Naive thymus-derived CD4-positive, alpha-beta T cell (primary cell): Measurements from ENCODE around the gene GGCT. TPM values are rescaled to one million over a fixed set of nuclear protein-coding genes. Genes with fewer than 3 reads are reported as not detected.

ENCODE experiments used
- ATAC-seq: fragments of 150-1000 bp; cut with Tn5 transposase; 2 replicates; pipeline ENCODE4 v1.10.0; 2021; ENCODE audit warnings: mild to moderate bottlenecking, moderate library complexity
- CTCF ChIA-PET: fragments of 350-600 bp; sonication (Branson Sonifier 250); formaldehyde crosslinking; loops from one replicate; lab custom pipeline; 2021; ENCODE audit warnings: antibody characterized with exemption; lab: Charles Lee
- POLR2A ChIA-PET: fragments of 350-600 bp; sonication (Branson Sonifier 250); formaldehyde crosslinking; loops from one replicate; lab custom pipeline; 2021; ENCODE audit warnings: antibody characterized with exemption, inconsistent platforms; lab: Charles Lee
- DNase-seq, 9 donors: peaks; one replicate each; pipeline versions ENCODE4 v3.0.0 to v3.0.0-alpha.2; 2020 to 2022; ENCODE audit warnings: mixed read lengths in 1 of 9
- H3K27ac ChIP-seq: one replicate; pipeline ENCODE4 v1.7.0; 2013; ENCODE audit warnings: mild to moderate bottlenecking, low read depth, low read length, moderate library complexity
- H3K27me3 ChIP-seq, 2 donors: one replicate each; pipeline ENCODE4 v1.7.0; 2013; ENCODE audit warnings: low read length in 2 of 2, mild to moderate bottlenecking in 2 of 2, moderate library complexity in 2 of 2; ENCODE audit not compliant: control insufficient read depth in 2 of 2, insufficient read depth in 2 of 2
- H3K36me3 ChIP-seq, 3 experiments: 1 replicate in 2 of 3; 2 replicates in 1 of 3; pipeline ENCODE4 v1.7.0; 2013; ENCODE audit warnings: low read length in 3 of 3, mild to moderate bottlenecking in 3 of 3, moderate library complexity in 1 of 3; ENCODE audit not compliant: insufficient read depth in 3 of 3, control insufficient read depth in 2 of 3
- H3K4me1 ChIP-seq, 2 donors: one replicate each; pipeline ENCODE4 v1.7.0; 2013; ENCODE audit warnings: low read length in 2 of 2, mild to moderate bottlenecking in 2 of 2, moderate library complexity in 1 of 2; ENCODE audit not compliant: control insufficient read depth in 2 of 2, insufficient read depth in 2 of 2
- H3K4me3 ChIP-seq: 2 replicates; pipeline ENCODE4 v1.7.0; 2013; ENCODE audit warnings: mild to moderate bottlenecking, low read length
- H3K9me3 ChIP-seq, 3 experiments: 1 replicate in 2 of 3; 2 replicates in 1 of 3; pipeline ENCODE4 v1.7.0; 2013; ENCODE audit warnings: low read length in 3 of 3; ENCODE audit not compliant: control insufficient read depth in 2 of 3
- H3K27ac Mint-ChIP-seq, 9 donors: one replicate each; pipeline ENCODE4 v1.8.0; 2020 to 2022; ENCODE audit warnings: mixed read lengths in 9 of 9, mild to moderate bottlenecking in 8 of 9, moderate library complexity in 5 of 9, inconsistent platforms in 2 of 9
- H3K27me3 Mint-ChIP-seq, 5 donors: one replicate each; pipeline ENCODE4 v1.8.0; 2021 to 2022; ENCODE audit warnings: mixed read lengths in 5 of 5, mild to moderate bottlenecking in 1 of 5
- H3K36me3 Mint-ChIP-seq, 5 donors: one replicate each; pipeline ENCODE4 v1.8.0; 2020 to 2022; ENCODE audit warnings: mixed read lengths in 5 of 5, mild to moderate bottlenecking in 3 of 5, inconsistent platforms in 1 of 5
- H3K4me1 Mint-ChIP-seq, 7 donors: one replicate each; pipeline ENCODE4 v1.8.0; 2020 to 2022; ENCODE audit warnings: mixed read lengths in 7 of 7, mild to moderate bottlenecking in 3 of 7, inconsistent platforms in 1 of 7
- H3K4me3 Mint-ChIP-seq, 10 donors: one replicate each; pipeline ENCODE4 v1.8.0; 2020 to 2022; ENCODE audit warnings: mild to moderate bottlenecking in 10 of 10, mixed read lengths in 10 of 10, moderate library complexity in 6 of 10, inconsistent platforms in 2 of 10
- H3K9me3 Mint-ChIP-seq, 11 donors: one replicate each; pipeline ENCODE4 v1.8.0; 2020 to 2022; ENCODE audit warnings: mixed read lengths in 11 of 11, mild to moderate bottlenecking in 4 of 11, inconsistent platforms in 1 of 11, moderate library complexity in 1 of 11
- intact Hi-C, 2 donors: fragments of 100-400 bp; cut with micrococcal nuclease; formaldehyde crosslinking; loops; one replicate each; pipeline ENCODE4 v1.15.1; 2023
- polyA plus RNA-seq, 2 donors: library from polyadenylated mRNA; unstranded; fragments of 300-500 nt; fragmentation: Illumina TruSeq; gene quantifications; one replicate each; pipeline ENCODE4 v1.2.3, GENCODE V29; 2021
- total RNA-seq, 6 experiments: library from RNA in 5 of 6; stranded (reverse) in 5 of 6; gene quantifications; 1 replicate in 5 of 6; 2 replicates in 1 of 6; pipeline ENCODE4 v1.2.3 and lab custom pipeline; 2021 to 2026

Gene GGCT
- total and polyA plus RNA-seq, 7 experiments from 2014 or later = 9.5 to 39.2 (median 11.4) TPM

DNA sequence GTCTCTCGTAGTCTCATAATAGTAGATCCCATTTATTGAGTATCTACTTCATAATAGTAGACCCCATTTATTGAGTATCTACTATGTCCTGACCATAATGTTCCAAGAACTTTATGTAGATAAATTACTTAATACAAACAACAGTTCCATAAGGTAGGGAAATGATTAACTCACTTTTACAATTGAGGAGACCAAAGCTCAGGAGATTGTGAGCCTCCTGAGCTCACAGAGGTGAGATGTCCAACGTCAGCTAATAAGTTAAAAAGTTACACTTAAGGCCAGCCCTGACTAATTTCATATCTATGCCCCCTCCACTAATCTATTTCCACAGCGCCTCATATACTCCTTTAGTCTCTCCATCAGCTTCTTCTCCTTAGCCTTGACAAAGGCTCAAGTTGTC lies 17.5 kb upstream of the GGCT start:
- intact Hi-C loops = no loop called here
- Mint-ChIP-seq H3K9me3 (no peaks in the 10 kb centered on the region), H3K4me3 (no peak overlapping the region), H3K27ac (no peak overlapping the region), H3K27me3 (no peaks in the 10 kb centered on the region), H3K4me1 (peaks cover 0 to 12% (median 0%) of the 10 kb centered on the region in 7 donors), H3K36me3 (peaks cover 0 to 14% (median 7%) of the 10 kb centered on the region in 5 donors)
- Histone ChIP-seq H3K4me1 (no peaks in the 10 kb centered on the region), H3K4me3 (no peak overlapping the region), H3K27me3 (no peaks in the 10 kb centered on the region), H3K36me3 (no peaks in the 10 kb centered on the region), H3K9me3 (no peaks in the 10 kb centered on the region), H3K27ac (no peak overlapping the region)
- ChIA-PET POLR2A (no interaction called here), CTCF (no interaction called here)
- no peak for DNase-seq
- no peak for ATAC-seq

DNA sequence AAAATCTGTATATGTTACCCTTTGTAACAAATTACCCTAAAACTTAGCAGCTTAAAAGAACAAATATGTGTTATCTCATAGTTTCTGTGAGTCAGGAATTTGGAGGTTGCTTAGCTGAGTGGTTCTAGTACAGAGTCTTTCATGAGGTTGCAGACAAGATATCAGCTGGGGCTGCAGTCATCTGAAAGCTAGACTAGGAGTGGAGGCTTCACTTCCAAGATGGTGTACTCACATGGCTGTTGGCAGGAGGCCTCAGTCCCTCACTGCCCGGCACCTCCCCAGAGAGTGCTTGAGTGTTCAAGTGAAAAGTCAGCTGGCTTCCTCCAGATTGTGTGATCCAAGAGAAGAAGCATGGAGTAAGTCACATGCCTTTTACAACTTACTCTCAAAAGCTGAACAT lies 16.9 kb upstream of the GGCT start:
- peaks cover 0 to 14% (median 7%) of the 10 kb centered on the region in 5 donors for H3K36me3 Mint-ChIP-seq
- no peaks in the 10 kb centered on the region for H3K4me1 ChIP-seq
- no peaks in the 10 kb centered on the region for H3K36me3 ChIP-seq
- H3K27ac Mint-ChIP-seq = no peak overlapping the region
- no peaks in the 10 kb centered on the region for H3K9me3 ChIP-seq
- intact Hi-C loops = no loop called here
- H3K27me3 Mint-ChIP-seq = no peaks in the 10 kb centered on the region
- no peak overlapping the region for H3K27ac ChIP-seq
- POLR2A ChIA-PET = no interaction called here
- CTCF ChIA-PET = no interaction called here
- H3K4me1 Mint-ChIP-seq = peaks cover 0 to 12% (median 0%) of the 10 kb centered on the region in 7 donors
- ATAC-seq = no peak
- no peak for DNase-seq
- H3K9me3 Mint-ChIP-seq = no peaks in the 10 kb centered on the region
- H3K27me3 ChIP-seq = no peaks in the 10 kb centered on the region
- H3K4me3 ChIP-seq = no peak overlapping the region
- no peak overlapping the region for H3K4me3 Mint-ChIP-seq

DNA sequence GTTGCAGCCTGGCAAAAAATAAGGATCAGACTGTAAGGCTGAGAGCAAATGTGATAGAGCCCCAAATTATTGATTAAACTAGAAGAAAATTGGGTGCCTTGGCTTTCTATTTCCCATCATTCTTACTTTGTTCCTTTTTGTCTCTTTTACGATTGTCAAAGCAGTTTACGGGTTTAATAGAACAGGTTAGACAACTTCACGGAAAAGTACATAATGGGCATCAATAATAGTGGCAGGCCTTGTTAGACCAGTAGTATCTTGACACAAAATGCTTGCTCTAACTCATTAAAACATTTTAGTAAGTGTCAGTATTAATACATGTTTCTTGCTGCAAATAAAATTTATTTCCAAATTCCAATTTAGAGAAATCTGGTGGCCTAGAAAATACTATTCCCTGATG lies 14.5 kb upstream of the GGCT start:
- POLR2A ChIA-PET = no interaction called here
- H3K27ac ChIP-seq = no peak overlapping the region
- H3K27me3 ChIP-seq = no peaks in the 10 kb centered on the region
- ATAC-seq (no peak), DNase-seq (no peak)
- Mint-ChIP-seq H3K36me3 (peaks cover 0 to 14% (median 4%) of the 10 kb centered on the region in 5 donors), H3K4me1 (peaks cover 0 to 4% (median 0%) of the 10 kb centered on the region in 7 donors), H3K27ac (no peak overlapping the region), H3K9me3 (no peaks in the 10 kb centered on the region), H3K27me3 (no peaks in the 10 kb centered on the region), H3K4me3 (no peak overlapping the region)
- CTCF ChIA-PET = no interaction called here
- H3K4me3 ChIP-seq = no peak overlapping the region
- intact Hi-C loops = no loop called here
- H3K4me1 ChIP-seq = no peaks in the 10 kb centered on the region
- no peaks in the 10 kb centered on the region for H3K36me3 ChIP-seq
- H3K9me3 ChIP-seq = no peaks in the 10 kb centered on the region

GRCh38 chr7:30515761-30516160 lies 11.1 kb upstream of the GGCT start:
- Histone ChIP-seq H3K27ac (no peak overlapping the region), H3K4me3 (no peak overlapping the region), H3K36me3 (no peaks in the 10 kb centered on the region), H3K9me3 (no peaks in the 10 kb centered on the region), H3K27me3 (no peaks in the 10 kb centered on the region), H3K4me1 (no peaks in the 10 kb centered on the region)
- Mint-ChIP-seq H3K9me3 (no peaks in the 10 kb centered on the region), H3K27ac (no peak overlapping the region), H3K36me3 (no peaks in the 10 kb centered on the region), H3K27me3 (no peaks in the 10 kb centered on the region), H3K4me3 (no peak overlapping the region), H3K4me1 (peaks cover 0 to 2% (median 0%) of the 10 kb centered on the region in 7 donors)
- ATAC-seq = no peak
- intact Hi-C loops = no loop called here
- ChIA-PET POLR2A (interaction anchor here (0.6 kb wide), 1 partner anchor 168 kb away, joined by 4 read pairs; no protein-coding TSS in a partner anchor), CTCF (no interaction called here)
- DNase-seq = no peak

GRCh38 chr7:30514776-30515175 lies 10.1 kb upstream of the GGCT start:
- Histone ChIP-seq H3K4me3 (no peak overlapping the region), H3K27ac (no peak overlapping the region), H3K9me3 (no peaks in the 10 kb centered on the region), H3K4me1 (no peaks in the 10 kb centered on the region), H3K27me3 (no peaks in the 10 kb centered on the region), H3K36me3 (no peaks in the 10 kb centered on the region)
- H3K27ac Mint-ChIP-seq = no peak overlapping the region
- ChIA-PET CTCF (no interaction called here), POLR2A (no interaction called here)
- no peaks in the 10 kb centered on the region for H3K27me3 Mint-ChIP-seq
- H3K4me1 Mint-ChIP-seq = peaks cover 0 to 4% (median 0%) of the 10 kb centered on the region in 7 donors
- H3K9me3 Mint-ChIP-seq = no peaks in the 10 kb centered on the region
- H3K36me3 Mint-ChIP-seq = no peaks in the 10 kb centered on the region
- ATAC-seq (no peak), DNase-seq (no peak)
- intact Hi-C loops = no loop called here
- no peak overlapping the region for H3K4me3 Mint-ChIP-seq

DNA sequence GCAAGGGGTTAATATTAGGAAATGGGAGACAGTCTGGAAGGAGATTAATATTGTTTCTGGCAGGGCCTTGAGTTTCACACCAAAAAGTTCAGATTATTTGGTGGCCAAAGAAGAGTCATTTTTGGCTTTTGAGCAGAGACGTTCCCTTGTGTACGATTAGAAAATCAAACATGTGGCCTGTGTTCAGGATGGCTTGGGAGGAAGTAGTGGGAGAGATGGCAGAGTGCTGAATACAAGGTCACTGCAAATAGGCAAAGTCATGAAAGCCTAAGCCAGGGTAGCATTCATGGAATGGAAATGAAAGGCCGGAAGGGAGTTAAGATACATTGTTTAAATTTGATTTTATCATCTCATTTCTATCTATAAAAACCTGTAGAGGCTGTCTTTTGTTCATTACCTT lies 9.5 kb upstream of the GGCT start:
- H3K4me3 ChIP-seq = no peak overlapping the region
- no peak overlapping the region for H3K27ac Mint-ChIP-seq
- DNase-seq (no peak), ATAC-seq (no peak)
- no peaks in the 10 kb centered on the region for H3K4me1 ChIP-seq
- no peaks in the 10 kb centered on the region for H3K9me3 Mint-ChIP-seq
- H3K4me1 Mint-ChIP-seq = peaks cover 0 to 4% (median 0%) of the 10 kb centered on the region in 7 donors
- intact Hi-C loops = no loop called here
- H3K36me3 Mint-ChIP-seq = no peaks in the 10 kb centered on the region
- no peaks in the 10 kb centered on the region for H3K27me3 Mint-ChIP-seq
- H3K27ac ChIP-seq = no peak overlapping the region
- no peaks in the 10 kb centered on the region for H3K9me3 ChIP-seq
- H3K27me3 ChIP-seq = no peaks in the 10 kb centered on the region
- POLR2A ChIA-PET = no interaction called here
- H3K36me3 ChIP-seq = no peaks in the 10 kb centered on the region
- CTCF ChIA-PET = no interaction called here
- no peak overlapping the region for H3K4me3 Mint-ChIP-seq

- no peak for DNase-seq
- no peaks in the 10 kb centered on the region for H3K4me1 ChIP-seq
- H3K27me3 ChIP-seq = no peaks in the 10 kb centered on the region
- Mint-ChIP-seq H3K9me3 (no peaks in the 10 kb centered on the region), H3K27ac (no peak overlapping the region), H3K27me3 (no peaks in the 10 kb centered on the region), H3K4me1 (peaks cover 0 to 4% (median 0%) of the 10 kb centered on the region in 7 donors), H3K4me3 (no peak overlapping the region), H3K36me3 (no peaks in the 10 kb centered on the region)
- intact Hi-C loops = no loop called here
- H3K36me3 ChIP-seq = no peaks in the 10 kb centered on the region
- ChIA-PET POLR2A (no interaction called here), CTCF (no interaction called here)
- no peak overlapping the region for H3K27ac ChIP-seq
- no peak for ATAC-seq
- no peak overlapping the region for H3K4me3 ChIP-seq
- no peaks in the 10 kb centered on the region for H3K9me3 ChIP-seq
Measured at GRCh38 chr7:30513762-30514161, 9.1 kb upstream of the GGCT start.
